ENCODE data around the gene ADCY5. TPM values are rescaled to one million over a fixed set of nuclear protein-coding genes. Genes with fewer than 3 reads are reported as not detected.

The ADCY5 gene
- polyA plus RNA-seq, 3 donors = not detected

DNA sequence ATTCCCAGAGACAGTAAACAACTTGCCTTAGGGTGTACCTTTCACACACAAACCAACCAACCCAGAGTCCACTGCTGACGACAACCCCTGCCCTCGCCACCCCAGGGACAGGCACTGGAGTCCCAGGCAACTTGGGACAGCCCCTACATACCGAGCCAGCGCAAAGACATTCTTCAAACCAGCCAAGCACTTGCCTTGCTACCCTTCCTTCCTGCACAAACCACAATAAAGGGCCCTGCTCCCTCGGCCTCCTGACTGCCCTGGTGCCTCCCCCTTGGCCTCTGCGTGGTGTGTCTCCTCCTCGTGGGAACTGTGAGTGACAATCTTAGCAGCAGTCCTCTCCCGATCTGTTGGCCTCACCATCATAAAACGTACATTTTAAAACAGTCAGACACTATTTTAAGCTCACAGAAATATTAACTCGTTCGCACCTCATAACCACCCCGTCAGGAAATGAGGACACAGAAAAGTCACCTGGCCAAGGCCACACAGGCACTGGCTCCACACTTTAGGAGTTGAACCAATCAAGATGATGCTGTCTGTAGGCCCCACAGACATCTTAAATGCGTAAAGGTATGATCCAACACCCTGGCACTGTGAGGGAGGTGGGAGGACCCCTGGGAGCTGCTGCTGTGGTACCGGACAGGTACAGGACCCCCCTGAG lies 113.8 kb downstream of the ADCY5 start:
- Histone ChIP-seq H3K36me3 (replicated peaks in 1 of 2; ENCODE audit: control insufficient read depth in 1 of 2, insufficient read depth in 2 of 2, low read length in 2 of 2) (no peaks in the 10 kb centered on the region), H3K4me1 (ENCODE audit: control insufficient read depth in 1 of 2, insufficient read depth in 2 of 2, low read length in 2 of 2) (no peaks in the 10 kb centered on the region), H2AFZ (ENCODE audit: insufficient read depth, low read depth, low read length, poor library complexity, severe bottlenecking) (no peak overlapping the region), H4K20me1 (ENCODE audit: insufficient read depth, low read length) (no peaks in the 10 kb centered on the region), H3K9ac (ENCODE audit: insufficient read depth, low read length, poor library complexity, severe bottlenecking) (no peak overlapping the region), H3K9me3 (replicated peaks in 1 of 2; ENCODE audit: control insufficient read depth in 1 of 2, insufficient read depth in 1 of 2, low read length in 2 of 2) (no peaks in the 10 kb centered on the region), H3K4me3 (replicated peaks in 1 of 3; ENCODE audit: low read depth in 2 of 3, low read length in 3 of 3) (no peak overlapping the region), H3K79me2 (ENCODE audit: insufficient read depth, low read length) (no peaks in the 10 kb centered on the region), H3K4me2 (replicated peaks; ENCODE audit: extremely low read depth, low read length, poor library complexity, severe bottlenecking) (no peak overlapping the region), H3K27ac (ENCODE audit: low read depth in 1 of 2, low read length in 2 of 2) (no peak overlapping the region), H3K27me3 (ENCODE audit: control insufficient read depth in 2 of 2, insufficient read depth in 2 of 2, low read length in 2 of 2) (no peaks in the 10 kb centered on the region)
- intact Hi-C loops (cut with micrococcal nuclease) = no loop called here
- H3K4me1 Mint-ChIP-seq = no peaks in the 10 kb centered on the region
- DNase-seq = no peak
- H3K27ac Mint-ChIP-seq = no peak overlapping the region
- 41% methylated on average over 13 of the region's 14 CpGs for WGBS (ENCODE audit: insufficient coverage)
- no peak overlapping the region for H3K4me3 Mint-ChIP-seq
- no peaks in the 10 kb centered on the region for H3K9me3 Mint-ChIP-seq
- H3K27me3 Mint-ChIP-seq (ENCODE audit: low read depth in 3 of 3) = peaks cover 4 to 8% (median 5%) of the 10 kb centered on the region in 3 donors
- TF ChIP-seq, protein P1, sequence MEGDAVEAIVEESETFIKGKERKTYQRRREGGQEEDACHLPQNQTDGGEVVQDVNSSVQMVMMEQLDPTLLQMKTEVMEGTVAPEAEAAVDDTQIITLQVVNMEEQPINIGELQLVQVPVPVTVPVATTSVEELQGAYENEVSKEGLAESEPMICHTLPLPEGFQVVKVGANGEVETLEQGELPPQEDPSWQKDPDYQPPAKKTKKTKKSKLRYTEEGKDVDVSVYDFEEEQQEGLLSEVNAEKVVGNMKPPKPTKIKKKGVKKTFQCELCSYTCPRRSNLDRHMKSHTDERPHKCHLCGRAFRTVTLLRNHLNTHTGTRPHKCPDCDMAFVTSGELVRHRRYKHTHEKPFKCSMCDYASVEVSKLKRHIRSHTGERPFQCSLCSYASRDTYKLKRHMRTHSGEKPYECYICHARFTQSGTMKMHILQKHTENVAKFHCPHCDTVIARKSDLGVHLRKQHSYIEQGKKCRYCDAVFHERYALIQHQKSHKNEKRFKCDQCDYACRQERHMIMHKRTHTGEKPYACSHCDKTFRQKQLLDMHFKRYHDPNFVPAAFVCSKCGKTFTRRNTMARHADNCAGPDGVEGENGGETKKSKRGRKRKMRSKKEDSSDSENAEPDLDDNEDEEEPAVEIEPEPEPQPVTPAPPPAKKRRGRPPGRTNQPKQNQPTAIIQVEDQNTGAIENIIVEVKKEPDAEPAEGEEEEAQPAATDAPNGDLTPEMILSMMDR (IDR thresholded peaks at IDR 0.05) = no peak
- no peaks in the 10 kb centered on the region for H3K36me3 Mint-ChIP-seq

DNA sequence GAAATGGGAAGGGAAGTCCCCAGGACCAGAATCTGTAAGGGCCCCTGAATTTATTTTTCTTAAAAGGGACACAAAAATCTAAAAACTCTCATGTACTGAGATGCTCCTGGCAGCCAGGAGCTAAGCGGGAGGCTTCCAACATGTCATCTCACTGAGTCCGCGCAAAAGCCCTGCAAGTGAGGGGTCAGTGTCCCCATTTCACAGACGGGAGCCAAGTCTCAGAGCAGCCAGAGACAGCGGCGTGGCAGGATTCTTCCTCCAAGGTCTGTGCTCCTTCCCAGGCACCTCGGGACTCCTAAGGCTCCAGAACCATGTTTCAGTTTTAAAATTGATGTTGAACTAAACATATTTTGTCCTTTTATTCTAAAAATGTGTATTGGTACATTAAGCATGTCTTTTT lies 114.8 kb downstream of the ADCY5 start:
- Histone ChIP-seq H3K36me3 (replicated peaks in 1 of 2; ENCODE audit: control insufficient read depth in 1 of 2, insufficient read depth in 2 of 2, low read length in 2 of 2) (no peaks in the 10 kb centered on the region), H3K9ac (ENCODE audit: insufficient read depth, low read length, poor library complexity, severe bottlenecking) (no peak overlapping the region), H3K79me2 (ENCODE audit: insufficient read depth, low read length) (no peaks in the 10 kb centered on the region), H3K9me3 (replicated peaks in 1 of 2; ENCODE audit: control insufficient read depth in 1 of 2, insufficient read depth in 1 of 2, low read length in 2 of 2) (no peaks in the 10 kb centered on the region), H3K4me1 (ENCODE audit: control insufficient read depth in 1 of 2, insufficient read depth in 2 of 2, low read length in 2 of 2) (no peaks in the 10 kb centered on the region), H3K27me3 (ENCODE audit: control insufficient read depth in 2 of 2, insufficient read depth in 2 of 2, low read length in 2 of 2) (no peaks in the 10 kb centered on the region), H3K4me2 (replicated peaks; ENCODE audit: extremely low read depth, low read length, poor library complexity, severe bottlenecking) (no peak overlapping the region), H4K20me1 (ENCODE audit: insufficient read depth, low read length) (no peaks in the 10 kb centered on the region), H3K27ac (ENCODE audit: low read depth in 1 of 2, low read length in 2 of 2) (no peak overlapping the region), H2AFZ (ENCODE audit: insufficient read depth, low read depth, low read length, poor library complexity, severe bottlenecking) (no peak overlapping the region), H3K4me3 (replicated peaks in 1 of 3; ENCODE audit: low read depth in 2 of 3, low read length in 3 of 3) (no peak overlapping the region)
- no peak overlapping the region for H3K4me3 Mint-ChIP-seq
- WGBS (ENCODE audit: insufficient coverage) = 100% methylated on average over 1 of the region's 7 CpGs
- intact Hi-C loops (cut with micrococcal nuclease) = no loop called here
- DNase-seq = no peak
- no peaks in the 10 kb centered on the region for H3K4me1 Mint-ChIP-seq
- no peaks in the 10 kb centered on the region for H3K9me3 Mint-ChIP-seq
- no peaks in the 10 kb centered on the region for H3K36me3 Mint-ChIP-seq
- H3K27me3 Mint-ChIP-seq (ENCODE audit: low read depth in 3 of 3) = peaks cover 3 to 8% (median 5%) of the 10 kb centered on the region in 3 donors
- TF ChIP-seq, protein P1 (IDR thresholded peaks at IDR 0.05) = no peak
- H3K27ac Mint-ChIP-seq = no peak overlapping the region

All from CD14-positive monocyte (primary cell).